ENCODE data around the gene DIP2B.

DIP2B gene

GRCh38 chr12:50579757-50580267 lies 75.0 kb downstream of the DIP2B start:
- DNase-seq = no peak

GRCh38 chr12:50580436-50580835 lies 75.7 kb downstream of the DIP2B start:
- DNase-seq = no peak

GRCh38 chr12:50581226-50582184 lies 76.7 kb downstream of the DIP2B start:
- peak in 1 of 5 experiments; percentile 11 for DNase-seq

- no peak for DNase-seq
Measured at GRCh38 chr12:50584135-50584534, 79.3 kb downstream of the DIP2B start.

- peak in 2 of 5 experiments; percentile 10 to 77 for DNase-seq
Measured at GRCh38 chr12:50589650-50590435, 85.1 kb downstream of the DIP2B start.

- no peak for DNase-seq
Measured at GRCh38 chr12:50590869-50591268, 86.1 kb downstream of the DIP2B start.

- DNase-seq = no peak
Measured at GRCh38 chr12:50595667-50596066, 90.9 kb downstream of the DIP2B start.

GRCh38 chr12:50597200-50598195 lies 92.7 kb downstream of the DIP2B start:
- DNase-seq = peak in 2 of 5 experiments; percentile 37 to 74

- no peak for DNase-seq
Measured at GRCh38 chr12:50598321-50598862, 93.6 kb downstream of the DIP2B start.

GRCh38 chr12:50599366-50600095 lies 94.7 kb downstream of the DIP2B start:
- no peak for DNase-seq

GRCh38 chr12:50600364-50600763 lies 95.6 kb downstream of the DIP2B start:
- no peak for DNase-seq

GRCh38 chr12:50603817-50604639 lies 99.2 kb downstream of the DIP2B start:
- no peak for DNase-seq

- DNase-seq = no peak
Measured at GRCh38 chr12:50604640-50604920, 99.8 kb downstream of the DIP2B start.

GRCh38 chr12:50606675-50607375 lies 102.0 kb downstream of the DIP2B start:
- no peak for DNase-seq

- no peak for DNase-seq
Measured at GRCh38 chr12:50609292-50609874, 104.6 kb downstream of the DIP2B start.

- DNase-seq = no peak
Measured at GRCh38 chr12:50610171-50610570, 105.4 kb downstream of the DIP2B start.

- DNase-seq = no peak
Measured at GRCh38 chr12:50611021-50611744, 106.4 kb downstream of the DIP2B start.

- no peak for DNase-seq
Measured at GRCh38 chr12:50612882-50613281, 108.1 kb downstream of the DIP2B start.

GRCh38 chr12:50613463-50613862 lies 108.7 kb downstream of the DIP2B start:
- no peak for DNase-seq
